Lung (tissue), 12 donors: ENCODE measurements around the gene SPRED1. TPM values are rescaled to one million over a fixed set of nuclear protein-coding genes. Genes with fewer than 3 reads are reported as not detected.

Experiments
- ATAC-seq: fragments of 200-7000 bp; cut with Tn5 transposase; one replicate; pipeline ENCODE4 v1.9.1; 2020; ENCODE audit warnings: moderate number of reproducible peaks; ENCODE audit not compliant: insufficient read depth, low FRiP score
- DNase-seq, 3 donors: peaks; one replicate each; pipeline ENCODE4 v3.0.0-alpha.2; 2013 to 2017
- H3K27ac ChIP-seq, 2 donors: one replicate each; pipeline ENCODE4 v1.5.1; 2013; ENCODE audit warnings: mild to moderate bottlenecking in 2 of 2, moderate library complexity in 2 of 2, control low read depth in 1 of 2, inconsistent platforms in 1 of 2, low read depth in 1 of 2, low read length in 1 of 2
- H3K27me3 ChIP-seq, 3 donors: one replicate each; pipeline ENCODE4 v1.5.1; 2013; ENCODE audit warnings: low read length in 2 of 3; ENCODE audit not compliant: control insufficient read depth in 3 of 3, insufficient read depth in 3 of 3
- H3K36me3 ChIP-seq, 4 donors: one replicate each; pipeline ENCODE4 v1.5.1; 2013; ENCODE audit warnings: low read length in 4 of 4, mild to moderate bottlenecking in 1 of 4, moderate library complexity in 1 of 4; ENCODE audit not compliant: control insufficient read depth in 4 of 4, insufficient read depth in 4 of 4
- H3K4me1 ChIP-seq, 5 donors: one replicate each; pipeline ENCODE4 v1.5.1; 2013; ENCODE audit warnings: low read length in 5 of 5, mild to moderate bottlenecking in 2 of 5, moderate library complexity in 1 of 5; ENCODE audit not compliant: control insufficient read depth in 5 of 5, insufficient read depth in 5 of 5
- H3K4me3 ChIP-seq: one replicate; pipeline ENCODE4 v1.5.1; 2013; ENCODE audit warnings: mild to moderate bottlenecking, control low read depth, moderate library complexity
- H3K9ac ChIP-seq, 2 donors: one replicate each; pipeline ENCODE4 v1.5.1; 2013; ENCODE audit warnings: low read length in 2 of 2, control low read depth in 1 of 2; ENCODE audit not compliant: insufficient read depth in 1 of 2
- H3K9me3 ChIP-seq, 4 donors: one replicate each; pipeline ENCODE4 v1.5.1; 2013; ENCODE audit warnings: low read length in 3 of 4, mild to moderate bottlenecking in 1 of 4, moderate library complexity in 1 of 4; ENCODE audit not compliant: control insufficient read depth in 4 of 4, insufficient read depth in 3 of 4
- CTCF ChIP-seq: IDR thresholded peaks from 2 replicates; pipeline ENCODE4 v1.5.1; 2012; ENCODE audit warnings: mild to moderate bottlenecking; ENCODE audit errors: control extremely low read depth, extremely low read depth
- WGBS, 2 donors: extraction: QIAGEN DNeasy Blood & Tissue Kit; methylation state at CpG; one replicate each; pipeline ENCODE4 v1.1.7; 2013; 5-methylcytosine and 5-hydroxymethylcytosine counted together
- polyA plus RNA-seq, 2 donors: library from polyadenylated mRNA; stranded (reverse); fragments of 200-250 nt; gene quantifications; one replicate each; pipeline ENCODE4 v1.2.1, GENCODE V29; 2013
- total RNA-seq, 2 donors: library from RNA; depleted of rRNA in 1 of 2; stranded (reverse); fragments of >200 nt in 1 of 2; gene quantifications; one replicate each; pipeline ENCODE4 v1.2.1, GENCODE V29; 2014 to 2021
- donor health status: control.
- donor health status: control.
- donor health status: Bipolar disorder and iron deficiency.
- donor health status: healthy.
- donor health status: DM: yes; HTN: yes; CAD: no.

The SPRED1 gene
- total and polyA plus RNA-seq, 4 donors: 7.9 to 61.1 (median 31.0) TPM

- Histone ChIP-seq H3K9me3 (no peaks in the 10 kb centered on the region), H3K9ac (no peak overlapping the region), H3K4me3 (no peak overlapping the region), H3K27me3 (no peaks in the 10 kb centered on the region), H3K36me3 (peaks cover 0 to 1% (median 0%) of the 10 kb centered on the region in 4 donors), H3K4me1 (peaks cover 3 to 30% (median 5%) of the 10 kb centered on the region in 5 donors), H3K27ac (no peak overlapping the region)
- DNase-seq (no peak), ATAC-seq (no peak)
- TF ChIP-seq CTCF: no peak
- 92 to 98% methylated on average over 3 of the region's 3 CpGs for WGBS, 2 donors
Measured at GRCh38 chr15:38263251-38263650, 10.6 kb downstream of the SPRED1 start.

GRCh38 chr15:38263996-38264395 lies 11.4 kb downstream of the SPRED1 start:
- no peaks in the 10 kb centered on the region for H3K27me3 ChIP-seq
- no peak for TF ChIP-seq CTCF
- H3K4me1 ChIP-seq: peaks cover 3 to 29% (median 5%) of the 10 kb centered on the region in 5 donors
- H3K36me3 ChIP-seq: peaks cover 0 to 5% (median 0%) of the 10 kb centered on the region in 4 donors
- no peak overlapping the region for H3K9ac ChIP-seq
- WGBS, 2 donors: 76 to 82% methylated on average over 3 of the region's 3 CpGs
- no peaks in the 10 kb centered on the region for H3K9me3 ChIP-seq
- ATAC-seq (no peak), DNase-seq (no peak)
- no peak overlapping the region for H3K27ac ChIP-seq
- no peak overlapping the region for H3K4me3 ChIP-seq

- Histone ChIP-seq H3K27me3 (no peaks in the 10 kb centered on the region), H3K27ac (peak overlapping the region in 1 of 2 donors; percentile 9), H3K9me3 (no peaks in the 10 kb centered on the region), H3K36me3 (peaks cover 0 to 14% (median 1%) of the 10 kb centered on the region in 4 donors), H3K4me1 (peaks cover 2 to 22% (median 5%) of the 10 kb centered on the region in 5 donors), H3K9ac (no peak overlapping the region), H3K4me3 (no peak overlapping the region)
- no peak for TF ChIP-seq CTCF
- DNase-seq (peak in 2 of 3 donors; percentile 75 to 90), ATAC-seq (no peak)
- WGBS, 2 donors: 52 to 80% methylated on average over 7 of the region's 7 CpGs
Measured at GRCh38 chr15:38266247-38266986, 13.8 kb downstream of the SPRED1 start.
